ENCODE data around the gene TEX19. TPM values are rescaled to one million over a fixed set of nuclear protein-coding genes. Genes with fewer than 3 reads are reported as not detected.

The TEX19 gene
- total and polyA plus RNA-seq, 2 experiments from 2014 or later, result 0.10 to 0.66 TPM

- H3K4me2 ChIP-seq, result no peak overlapping the region
- Mint-ChIP-seq H3K9me3 (no peaks in the 10 kb centered on the region; the same call in 2 of the 3 replicates), H3K27ac (no peak overlapping the region), H3K27me3 (ENCODE audit: insufficient read depth, low read depth, poor library complexity) (peaks cover 4% of the 10 kb centered on the region), H3K36me3 (ENCODE audit: low read depth) (no peaks in the 10 kb centered on the region), H3K4me3 (no peak overlapping the region), H3K4me1 (no peaks in the 10 kb centered on the region; the same call in 2 of the 3 replicates)
- peaks cover under 1% of the 10 kb centered on the region for H4K20me1 ChIP-seq (replicated peaks; ENCODE audit: insufficient read depth)
- no peak overlapping the region for H3K4me3 ChIP-seq
- no peak overlapping the region for H2AFZ ChIP-seq
- no peaks in the 10 kb centered on the region for H3K36me3 ChIP-seq (ENCODE audit: insufficient read depth)
- no peaks in the 10 kb centered on the region for H3K4me1 ChIP-seq (ENCODE audit: insufficient read depth)
- no peak overlapping the region for H3K27ac ChIP-seq (ENCODE audit: low read depth)
- H3F3A ChIP-seq (replicated peaks; ENCODE audit: low read depth), result no peaks in the 10 kb centered on the region
- no peak for DNase-seq (ENCODE audit: low spot score)
- H3K9me2 ChIP-seq (ENCODE audit: insufficient read depth), result no peaks in the 10 kb centered on the region
- TF ChIP-seq ETS1 (IDR thresholded peaks at IDR 0.05) (no peak), ZNF331 (CRISPR knock-in tag; IDR thresholded peaks at IDR 0.05; ENCODE audit: low read depth) (no peak), CTCF (conservative IDR thresholded peaks at IDR 0.05; ENCODE audit: low read depth in 2 of 2) (no peak), ZNF114 (CRISPR knock-in tag; IDR thresholded peaks at IDR 0.05) (no peak), CREB1 (CRISPR knock-in tag; IDR thresholded peaks at IDR 0.05; ENCODE audit: low read depth) (no peak), POLR2AphosphoS5 (IDR thresholded peaks at IDR 0.05; ENCODE audit: low read depth) (no peak), NANOG (IDR thresholded peaks at IDR 0.05; ENCODE audit: borderline replicate concordance) (no peak), JUNB (IDR thresholded peaks at IDR 0.05; ENCODE audit: unreplicated experiment) (no peak), EZH2 (IDR thresholded peaks at IDR 0.05; ENCODE audit: low read depth, unreplicated experiment) (no peak), ZNF462 (CRISPR knock-in tag; IDR thresholded peaks at IDR 0.05) (no peak)
- no peaks in the 10 kb centered on the region for H3K79me2 ChIP-seq (replicated peaks; ENCODE audit: insufficient read depth)
- no peak for ATAC-seq
- no peaks in the 10 kb centered on the region for H3K27me3 ChIP-seq (ENCODE audit: insufficient read depth)
These were observed 49.9 kb downstream of the TEX19 start for GRCh38 chr17:82408938-82409318.

Data from GM23338 (cell line).